HG03439 (cell line): ENCODE results near the gene CHAF1B.
A peak's percentile ranks its signal among the peaks of the same experiment; 100 is the strongest.
"Not testable (repeated sequence)": the region's sequence is repeated elsewhere in the genome, so short reads cannot be mapped to it uniquely, and the experiment has no call there.

Experiments used
- ATAC-seq: cut with Tn5 transposase; IDR thresholded peaks from one replicate; pipeline ENCODE4 v1.9.1; 2021; ENCODE audit warnings: mild to moderate bottlenecking, moderate library complexity; ENCODE audit not compliant: unreplicated experiment

The CHAF1B gene

GRCh38 chr21:36385233-36386030 lies at the start of gene CHAF1B:
Gene CHAF1B, plus strand, starts transcription at chr21:36385392. Its CDS starts 745 bp downstream, at chr21:36386137.
- peak; percentile 86 for ATAC-seq

- ATAC-seq: no peak
Measured at GRCh38 chr21:36337099-36337509, 48.1 kb upstream of the CHAF1B start.

- no peak for ATAC-seq
Measured at GRCh38 chr21:36338975-36339374, 46.2 kb upstream of the CHAF1B start.

- not testable (repeated sequence) for ATAC-seq
Measured at GRCh38 chr21:36342581-36342980, 42.6 kb upstream of the CHAF1B start.

GRCh38 chr21:36344931-36345330 lies 40.3 kb upstream of the CHAF1B start:
- no peak for ATAC-seq

- ATAC-seq: no peak
Measured at GRCh38 chr21:36347278-36347961, 37.8 kb upstream of the CHAF1B start.

GRCh38 chr21:36347962-36348328 lies 37.2 kb upstream of the CHAF1B start:
- no peak for ATAC-seq

GRCh38 chr21:36349315-36349714 lies 35.9 kb upstream of the CHAF1B start:
- no peak for ATAC-seq

- ATAC-seq: no peak
Measured at GRCh38 chr21:36350282-36350910, 34.8 kb upstream of the CHAF1B start.

GRCh38 chr21:36354918-36355680 lies 30.1 kb upstream of the CHAF1B start:
- ATAC-seq: no peak

- ATAC-seq: no peak
Measured at GRCh38 chr21:36355868-36356267, 29.3 kb upstream of the CHAF1B start.

- ATAC-seq: no peak
Measured at GRCh38 chr21:36359185-36359584, 26.0 kb upstream of the CHAF1B start.

- ATAC-seq: no peak
Measured at GRCh38 chr21:36369064-36369685, 16.0 kb upstream of the CHAF1B start.

GRCh38 chr21:36375994-36376393 lies 9.2 kb upstream of the CHAF1B start:
- ATAC-seq: no peak

GRCh38 chr21:36377391-36377842 lies 7.8 kb upstream of the CHAF1B start:
- no peak for ATAC-seq

GRCh38 chr21:36379251-36379650 lies 5.9 kb upstream of the CHAF1B start:
- no peak for ATAC-seq

- no peak for ATAC-seq
Measured at GRCh38 chr21:36381841-36382589, 3.2 kb upstream of the CHAF1B start.

GRCh38 chr21:36382722-36383121 lies 2.5 kb upstream of the CHAF1B start:
- not testable (repeated sequence) for ATAC-seq

GRCh38 chr21:36384885-36385232 lies 333 bp upstream of the CHAF1B start:
- peak; percentile 4 for ATAC-seq
